Small intestine (tissue), 7 donors: ENCODE data around the gene TUBG2. TPM values are rescaled to one million over a fixed set of nuclear protein-coding genes. Genes with fewer than 3 reads are reported as not detected.
"Not testable (repeated sequence)": the region's sequence is repeated elsewhere in the genome, so short reads cannot be mapped to it uniquely, and the experiment has no call there.

Experiments
- DNase-seq, 2 donors: peaks; one replicate each; pipeline versions ENCODE4 v3.0.0 to v3.0.0-alpha.2; 2013
- FAIRE-seq: peaks from 2 replicates; lab custom pipeline; 2012; peaks lifted over from hg19 to GRCh38; lab: Jason Lieb, UNC
- H3K27ac ChIP-seq, 3 donors: one replicate each; pipeline ENCODE4 v1.5.1; 2013; ENCODE audit warnings: low read length in 2 of 3, mild to moderate bottlenecking in 2 of 3, control low read depth in 1 of 3, inconsistent platforms in 1 of 3, low read depth in 1 of 3, moderate library complexity in 1 of 3
- H3K27me3 ChIP-seq, 3 donors: one replicate each; pipeline ENCODE4 v1.6.1; 2013; ENCODE audit warnings: low read length in 3 of 3, inconsistent platforms in 1 of 3; ENCODE audit not compliant: control insufficient read depth in 3 of 3, insufficient read depth in 3 of 3
- H3K36me3 ChIP-seq, 3 donors: one replicate each; pipeline ENCODE4 v1.6.1; 2013; ENCODE audit warnings: low read length in 3 of 3, inconsistent platforms in 1 of 3, low read depth in 1 of 3, mild to moderate bottlenecking in 1 of 3, moderate library complexity in 1 of 3; ENCODE audit not compliant: control insufficient read depth in 3 of 3, insufficient read depth in 2 of 3
- H3K4me1 ChIP-seq, 3 donors: one replicate each; pipeline ENCODE4 v1.6.1; 2013; ENCODE audit warnings: low read length in 2 of 3, inconsistent platforms in 1 of 3, low read depth in 1 of 3, mild to moderate bottlenecking in 1 of 3, moderate library complexity in 1 of 3; ENCODE audit not compliant: control insufficient read depth in 3 of 3, insufficient read depth in 2 of 3
- H3K4me3 ChIP-seq, 3 donors: one replicate each; pipeline ENCODE4 v1.5.1; 2013; ENCODE audit warnings: low read length in 3 of 3, control low read depth in 1 of 3, inconsistent platforms in 1 of 3, low read depth in 1 of 3, mild to moderate bottlenecking in 1 of 3, moderate library complexity in 1 of 3
- H3K9me3 ChIP-seq, 2 donors: one replicate each; pipeline ENCODE4 v1.6.1; 2013; ENCODE audit warnings: low read depth in 1 of 2, low read length in 1 of 2; ENCODE audit not compliant: control insufficient read depth in 2 of 2, insufficient read depth in 1 of 2
- WGBS, 3 donors: extraction: QIAGEN DNeasy Blood & Tissue Kit; methylation state at CpG; one replicate each; pipeline ENCODE4 v1.1.7; 2013; 5-methylcytosine and 5-hydroxymethylcytosine counted together
- polyA plus RNA-seq, 4 donors: library from polyadenylated mRNA; stranded (reverse) in 3 of 4; unstranded in 1 of 4; fragments of 200-250 nt in 3 of 4; fragments of 120-200 nt in 1 of 4; gene quantifications; one replicate each; pipeline versions ENCODE4 v1.2.1 to v1.2.3, GENCODE V29; 2013
- donor health status: healthy with polysubstance abuse.
- donor health status: control.
- donor health status: control.
- donor health status: Bipolar disorder and iron deficiency.
- donor health status: healthy.

Gene TUBG2
- polyA plus RNA-seq, 4 donors = 1.3 to 15.4 (median 4.9) TPM

DNA sequence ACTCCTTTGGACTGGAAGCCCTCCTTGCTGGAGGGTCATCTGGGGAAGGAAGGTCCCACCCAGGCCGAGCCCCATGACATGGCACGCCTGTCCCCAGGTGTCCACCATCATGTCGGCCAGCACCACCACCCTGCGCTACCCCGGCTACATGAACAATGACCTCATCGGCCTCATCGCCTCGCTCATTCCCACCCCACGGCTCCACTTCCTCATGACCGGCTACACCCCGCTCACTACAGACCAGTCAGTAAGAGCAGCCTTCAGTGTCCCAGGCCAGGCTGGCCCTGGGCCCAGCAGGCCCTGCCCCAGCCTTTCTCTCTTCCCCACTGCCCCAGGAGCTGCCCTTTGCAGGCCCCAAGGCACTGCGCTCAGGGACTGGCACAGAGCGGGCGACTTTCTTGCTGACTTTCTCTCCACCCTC is 6.5 kb downstream of the TUBG2 start:
- WGBS, 3 donors = 88 to 90% (median 89%) methylated on average over 14 of the region's 14 CpGs
- peaks cover 0 to 58% (median 0%) of the 10 kb centered on the region in 3 donors for H3K36me3 ChIP-seq
- no peak overlapping the region for H3K4me3 ChIP-seq
- H3K9me3 ChIP-seq = no peaks in the 10 kb centered on the region
- peaks cover 0 to 20% (median 4%) of the 10 kb centered on the region in 3 donors for H3K4me1 ChIP-seq
- no peak overlapping the region for H3K27ac ChIP-seq
- DNase-seq (no peak), FAIRE-seq (no peak)
- H3K27me3 ChIP-seq = peaks cover 0 to 12% (median 0%) of the 10 kb centered on the region in 3 donors

DNA sequence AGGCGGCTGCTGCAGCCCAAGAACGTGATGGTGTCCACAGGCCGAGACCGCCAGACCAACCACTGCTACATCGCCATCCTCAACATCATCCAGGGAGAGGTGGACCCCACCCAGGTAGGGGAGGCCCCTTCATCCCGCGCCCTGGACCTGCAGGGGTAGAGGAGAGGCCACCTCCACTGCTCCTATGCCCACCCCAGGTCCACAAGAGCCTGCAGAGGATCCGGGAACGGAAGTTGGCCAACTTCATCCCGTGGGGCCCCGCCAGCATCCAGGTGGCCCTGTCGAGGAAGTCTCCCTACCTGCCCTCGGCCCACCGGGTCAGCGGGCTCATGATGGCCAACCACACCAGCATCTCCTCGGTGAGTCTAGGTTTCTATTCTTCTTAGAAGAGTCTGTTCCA is 7.0 kb downstream of the TUBG2 start:
- not testable (repeated sequence) for H3K9me3 ChIP-seq, H3K4me3 ChIP-seq, H3K27ac ChIP-seq, DNase-seq, FAIRE-seq
- 85 to 91% (median 90%) methylated on average over 11 to 14 of the region's 16 CpGs for WGBS, 3 donors
- Histone ChIP-seq H3K27me3 (peaks cover 0 to 18% (median 2%) of the 10 kb centered on the region in 3 donors), H3K36me3 (peaks cover 0 to 63% (median 0%) of the 10 kb centered on the region in 3 donors), H3K4me1 (peaks cover 0 to 16% (median 3%) of the 10 kb centered on the region in 3 donors)

DNA sequence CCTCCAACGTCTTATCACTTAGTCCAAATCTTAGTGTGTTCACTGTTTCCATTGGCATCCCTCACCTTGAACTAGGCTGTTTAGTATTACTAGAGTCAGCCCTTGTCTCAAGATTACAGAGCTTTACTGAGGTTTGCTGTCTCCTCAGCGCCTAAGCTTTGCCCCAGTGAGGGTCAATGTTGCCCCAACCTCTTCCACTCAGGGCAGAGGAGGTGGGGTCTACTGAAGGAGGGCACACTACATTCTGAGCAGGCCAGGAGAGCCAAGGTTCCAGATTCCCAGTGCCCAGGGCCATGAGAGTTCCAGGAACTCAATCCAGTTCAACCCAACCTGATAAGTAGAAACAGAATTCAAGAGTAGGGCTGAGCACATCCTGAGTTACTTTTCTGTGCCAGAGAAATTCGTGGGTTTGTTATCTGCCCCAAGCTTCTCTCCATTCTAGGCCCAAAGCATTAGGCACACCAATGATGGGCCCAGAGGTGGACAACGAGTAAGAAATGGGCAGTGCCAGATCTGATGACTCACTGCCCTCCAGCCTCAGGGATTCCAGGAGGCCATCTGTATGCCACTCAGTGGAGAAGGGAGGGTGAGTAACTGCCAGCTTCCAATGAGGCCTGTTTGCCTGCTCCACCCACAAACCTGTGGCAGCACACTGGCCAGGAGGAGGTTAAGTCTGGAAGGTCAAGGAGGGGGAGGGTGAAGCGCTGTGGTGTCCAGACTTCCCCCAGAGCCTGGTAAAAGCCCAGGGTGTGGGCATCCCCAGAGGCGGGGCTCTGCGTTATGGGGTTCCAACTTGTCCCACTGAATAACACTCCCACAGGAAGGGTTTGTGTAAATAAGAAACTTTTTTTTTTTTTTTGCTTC is 8.2 kb downstream of the TUBG2 start:
- H3K36me3 ChIP-seq = peaks cover 0 to 70% (median 0%) of the 10 kb centered on the region in 3 donors
- peaks cover 0 to 30% (median 2%) of the 10 kb centered on the region in 3 donors for H3K27me3 ChIP-seq
- DNase-seq = peak in 1 of 2 donors; percentile 48
- peaks cover 0 to 16% (median 3%) of the 10 kb centered on the region in 3 donors for H3K4me1 ChIP-seq
- WGBS, 3 donors = 51 to 66% (median 60%) methylated on average over 7 of the region's 7 CpGs
- no peak for FAIRE-seq
- no peaks in the 10 kb centered on the region for H3K9me3 ChIP-seq
- H3K27ac ChIP-seq = peak overlapping the region in 1 of 3 donors; percentile 36
- H3K4me3 ChIP-seq = no peak overlapping the region

DNA sequence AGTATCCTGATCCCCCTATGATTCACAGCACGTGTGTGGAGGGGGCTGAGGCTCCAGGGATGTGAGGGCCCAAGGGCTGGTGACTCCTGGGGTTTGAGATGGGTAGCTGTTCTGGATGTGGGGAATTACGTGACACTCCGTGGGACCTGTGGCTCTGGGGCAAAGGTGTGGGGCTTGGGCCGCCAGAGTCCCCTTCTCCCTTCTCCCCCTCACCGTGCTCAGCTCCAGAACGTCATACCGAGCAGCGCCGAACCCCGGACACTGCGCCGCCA is 10.6 kb downstream of the TUBG2 start:
- DNase-seq (no peak), FAIRE-seq (no peak)
- peaks cover 0 to 53% (median 2%) of the 10 kb centered on the region in 3 donors for H3K27me3 ChIP-seq
- 36 to 62% (median 38%) methylated on average over 5 to 12 of the region's 12 CpGs for WGBS, 3 donors
- peak overlapping the region in 1 of 3 donors; percentile 35 for H3K4me3 ChIP-seq
- H3K27ac ChIP-seq = no peak overlapping the region
- H3K36me3 ChIP-seq = peaks cover 0 to 80% (median 3%) of the 10 kb centered on the region in 3 donors
- H3K9me3 ChIP-seq = no peaks in the 10 kb centered on the region
- peaks cover 0 to 25% (median 7%) of the 10 kb centered on the region in 3 donors for H3K4me1 ChIP-seq

DNA sequence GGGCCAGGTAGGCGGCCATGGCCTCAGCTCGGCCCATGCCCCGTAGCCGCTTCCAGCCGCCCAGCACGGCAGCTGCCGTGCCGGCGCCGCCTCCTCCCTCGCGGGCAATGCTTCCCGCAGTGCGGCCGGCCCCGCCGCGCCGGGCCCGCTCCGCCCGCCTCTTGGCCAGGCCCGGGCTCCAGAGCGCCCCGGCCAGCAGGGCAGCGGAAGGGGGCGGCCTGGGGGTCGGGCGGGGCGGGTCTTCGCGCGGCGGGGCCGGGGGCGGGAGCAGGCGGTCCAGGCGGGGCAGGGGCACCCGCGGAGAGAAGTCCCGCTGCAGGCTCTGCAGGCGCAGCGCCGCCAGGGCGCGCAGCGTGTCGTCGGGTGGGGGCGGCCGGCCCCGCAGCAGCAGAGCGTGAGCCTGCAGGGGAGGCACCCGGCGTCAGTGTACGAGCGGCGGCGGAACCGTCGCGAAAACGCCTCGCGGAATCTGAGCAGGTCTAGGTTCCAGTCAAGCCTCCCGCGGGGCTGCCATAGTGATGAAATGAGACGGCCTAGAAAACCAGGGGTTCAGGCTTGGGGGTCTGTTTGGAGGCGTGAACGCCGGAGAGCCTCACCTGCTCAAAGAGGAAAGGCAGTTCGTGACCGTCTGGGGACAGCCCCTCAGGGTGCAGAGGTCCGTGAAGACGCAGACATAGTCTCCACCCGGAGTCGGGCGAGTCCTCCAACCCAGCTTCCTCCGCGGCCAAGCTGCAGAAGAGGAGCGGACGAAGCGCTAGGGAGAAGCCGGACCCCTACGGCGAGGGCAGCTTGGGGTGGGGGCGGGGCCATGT is 11.1 kb downstream of the TUBG2 start:
- FAIRE-seq (no peak), DNase-seq (peak in 1 of 2 donors; percentile 61)
- peak overlapping the region in 2 of 3 donors; percentile 24 to 35 for H3K4me3 ChIP-seq
- peaks cover 0 to 30% (median 7%) of the 10 kb centered on the region in 3 donors for H3K4me1 ChIP-seq
- no peaks in the 10 kb centered on the region for H3K9me3 ChIP-seq
- H3K27ac ChIP-seq = peak overlapping the region in 1 of 3 donors; percentile 17
- H3K36me3 ChIP-seq = peaks cover 0 to 80% (median 3%) of the 10 kb centered on the region in 3 donors
- 15 to 32% (median 17%) methylated on average over 46 to 87 of the region's 87 CpGs for WGBS, 3 donors
- H3K27me3 ChIP-seq = peaks cover 0 to 58% (median 2%) of the 10 kb centered on the region in 3 donors

DNA sequence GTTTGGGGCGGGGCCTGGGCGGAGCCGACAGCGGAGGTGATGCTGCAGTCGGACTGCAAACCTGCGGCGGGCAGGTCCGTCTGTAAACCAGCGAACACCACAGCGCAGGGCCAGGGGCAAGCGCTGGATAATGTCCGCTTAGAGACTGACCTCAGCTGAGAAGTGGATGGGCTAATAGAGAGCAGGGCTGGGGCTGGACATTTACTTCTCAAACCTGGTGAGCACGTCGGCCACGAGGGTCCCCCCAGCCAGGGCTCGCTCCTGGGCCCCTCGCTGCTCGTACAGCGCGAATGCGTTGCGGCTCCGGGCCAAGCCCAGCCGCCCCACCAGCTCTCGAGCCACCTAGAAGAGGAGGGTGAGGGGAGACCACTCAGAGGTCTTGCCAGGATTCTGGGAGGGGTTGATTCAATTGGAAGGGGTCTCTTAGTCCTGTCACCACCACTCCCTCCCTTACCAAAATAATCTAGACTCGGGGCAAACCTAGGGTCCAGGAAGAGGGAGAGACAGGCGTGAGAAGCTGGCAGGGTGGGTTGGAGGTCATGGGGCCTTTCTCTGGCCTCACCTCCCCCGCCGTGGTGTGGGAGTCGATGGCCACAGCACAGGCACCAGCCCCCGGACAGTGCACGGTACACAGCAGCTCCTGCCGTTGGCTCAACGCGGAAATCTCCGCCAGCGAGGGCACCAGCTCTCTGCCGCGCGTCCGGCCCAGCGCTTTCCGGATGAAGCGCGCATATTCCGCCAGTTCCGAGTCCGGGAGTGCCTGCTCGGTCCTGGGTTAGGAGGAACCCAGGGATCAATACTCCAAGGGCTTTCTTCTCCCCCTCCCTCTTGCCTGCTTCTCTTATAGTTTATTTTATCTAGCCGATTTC is 11.9 kb downstream of the TUBG2 start:
- FAIRE-seq (no peak), DNase-seq (no peak)
- H3K9me3 ChIP-seq = no peaks in the 10 kb centered on the region
- no peak overlapping the region for H3K27ac ChIP-seq
- peaks cover 0 to 37% (median 10%) of the 10 kb centered on the region in 3 donors for H3K4me1 ChIP-seq
- WGBS, 3 donors = 46 to 60% (median 52%) methylated on average over 49 to 50 of the region's 50 CpGs
- H3K36me3 ChIP-seq = peaks cover 0 to 71% (median 3%) of the 10 kb centered on the region in 3 donors
- peaks cover 0 to 67% (median 2%) of the 10 kb centered on the region in 3 donors for H3K27me3 ChIP-seq
- H3K4me3 ChIP-seq = peak overlapping the region in 1 of 3 donors; percentile 35

DNA sequence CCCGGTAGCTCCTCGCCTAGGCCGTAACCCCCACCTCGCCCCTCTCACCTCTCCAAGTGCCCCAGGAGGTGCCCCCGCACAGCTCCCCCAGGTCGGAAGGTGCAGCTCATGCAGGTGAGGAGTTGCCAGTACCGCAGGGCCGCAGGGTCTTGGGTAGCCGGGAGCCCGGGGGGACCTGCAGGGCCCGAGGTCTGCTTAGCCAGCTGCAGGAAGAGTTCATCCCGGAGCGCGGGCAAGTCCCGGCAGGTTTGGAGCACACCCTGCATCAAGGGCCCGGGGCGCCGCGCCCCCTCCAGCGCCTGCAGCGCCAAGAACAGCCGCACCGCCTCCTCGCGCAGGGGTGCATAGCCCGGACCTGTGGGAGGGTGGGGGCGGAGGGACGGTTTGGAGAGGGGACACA is 13.0 kb downstream of the TUBG2 start:
- no peak for DNase-seq
- H3K9me3 ChIP-seq = no peaks in the 10 kb centered on the region
- FAIRE-seq = no peak
- peaks cover 0 to 43% (median 10%) of the 10 kb centered on the region in 3 donors for H3K4me1 ChIP-seq
- H3K36me3 ChIP-seq = peaks cover 0 to 61% (median 3%) of the 10 kb centered on the region in 3 donors
- H3K4me3 ChIP-seq = no peak overlapping the region
- WGBS, 3 donors = 81 to 85% (median 83%) methylated on average over 25 to 28 of the region's 28 CpGs
- H3K27me3 ChIP-seq = peaks cover 0 to 73% (median 2%) of the 10 kb centered on the region in 3 donors
- no peak overlapping the region for H3K27ac ChIP-seq
